ENCODE results near the gene MED13L. TPM values are rescaled to one million over a fixed set of nuclear protein-coding genes. Genes with fewer than 3 reads are reported as not detected.

MED13L gene
- total RNA-seq, 1 experiment from 2014 or later, result 80.5 TPM

DNA sequence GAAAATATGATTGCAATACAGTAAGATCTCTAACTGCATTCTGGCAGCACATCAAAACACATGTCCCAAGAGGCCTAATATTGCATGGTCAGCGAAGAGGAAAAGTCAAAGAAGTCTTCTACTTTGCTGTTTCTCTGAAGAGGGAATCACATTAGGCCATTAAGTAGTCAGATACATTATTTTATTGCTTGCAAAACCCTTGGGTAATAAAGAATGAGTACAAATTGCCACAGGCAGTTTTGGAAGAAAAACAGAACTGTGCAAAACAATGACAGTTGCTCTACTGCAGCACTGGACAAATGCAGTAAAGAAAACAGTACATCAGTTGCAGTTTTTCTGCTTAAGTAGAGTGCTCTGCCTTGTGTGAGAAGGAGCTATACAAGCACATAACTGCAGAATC lies 211.9 kb downstream of the MED13L start:
- DNase-seq (ENCODE audit: low spot score) (no peak), ATAC-seq (no peak)
- Mint-ChIP-seq H3K27ac (no peak overlapping the region), H3K4me3 (no peak overlapping the region), H3K36me3 (no peaks in the 10 kb centered on the region), H3K9me3 (no peaks in the 10 kb centered on the region), H3K4me1 (peaks cover 12% of the 10 kb centered on the region), H3K27me3 (ENCODE audit: low read depth) (no peaks in the 10 kb centered on the region; the same call in 1 of the 2 replicates)
- no peak for TF ChIP-seq SOX15 (CRISPR knock-in tag; IDR thresholded peaks at IDR 0.05)
- no peak for TF ChIP-seq JAZF1 (CRISPR knock-in tag; IDR thresholded peaks at IDR 0.05)
- TF ChIP-seq NR2C2 (CRISPR knock-in tag; IDR thresholded peaks at IDR 0.05), result no peak
- TF ChIP-seq STAT6 (CRISPR knock-in tag; conservative IDR thresholded peaks at IDR 0.05; ENCODE audit: low read depth), result no peak
- TF ChIP-seq, protein P1, sequence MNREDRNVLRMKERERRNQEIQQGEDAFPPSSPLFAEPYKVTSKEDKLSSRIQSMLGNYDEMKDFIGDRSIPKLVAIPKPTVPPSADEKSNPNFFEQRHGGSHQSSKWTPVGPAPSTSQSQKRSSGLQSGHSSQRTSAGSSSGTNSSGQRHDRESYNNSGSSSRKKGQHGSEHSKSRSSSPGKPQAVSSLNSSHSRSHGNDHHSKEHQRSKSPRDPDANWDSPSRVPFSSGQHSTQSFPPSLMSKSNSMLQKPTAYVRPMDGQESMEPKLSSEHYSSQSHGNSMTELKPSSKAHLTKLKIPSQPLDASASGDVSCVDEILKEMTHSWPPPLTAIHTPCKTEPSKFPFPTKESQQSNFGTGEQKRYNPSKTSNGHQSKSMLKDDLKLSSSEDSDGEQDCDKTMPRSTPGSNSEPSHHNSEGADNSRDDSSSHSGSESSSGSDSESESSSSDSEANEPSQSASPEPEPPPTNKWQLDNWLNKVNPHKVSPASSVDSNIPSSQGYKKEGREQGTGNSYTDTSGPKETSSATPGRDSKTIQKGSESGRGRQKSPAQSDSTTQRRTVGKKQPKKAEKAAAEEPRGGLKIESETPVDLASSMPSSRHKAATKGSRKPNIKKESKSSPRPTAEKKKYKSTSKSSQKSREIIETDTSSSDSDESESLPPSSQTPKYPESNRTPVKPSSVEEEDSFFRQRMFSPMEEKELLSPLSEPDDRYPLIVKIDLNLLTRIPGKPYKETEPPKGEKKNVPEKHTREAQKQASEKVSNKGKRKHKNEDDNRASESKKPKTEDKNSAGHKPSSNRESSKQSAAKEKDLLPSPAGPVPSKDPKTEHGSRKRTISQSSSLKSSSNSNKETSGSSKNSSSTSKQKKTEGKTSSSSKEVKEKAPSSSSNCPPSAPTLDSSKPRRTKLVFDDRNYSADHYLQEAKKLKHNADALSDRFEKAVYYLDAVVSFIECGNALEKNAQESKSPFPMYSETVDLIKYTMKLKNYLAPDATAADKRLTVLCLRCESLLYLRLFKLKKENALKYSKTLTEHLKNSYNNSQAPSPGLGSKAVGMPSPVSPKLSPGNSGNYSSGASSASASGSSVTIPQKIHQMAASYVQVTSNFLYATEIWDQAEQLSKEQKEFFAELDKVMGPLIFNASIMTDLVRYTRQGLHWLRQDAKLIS (CRISPR knock-in tag; IDR thresholded peaks at IDR 0.05; ENCODE audit: borderline replicate concordance), result no peak
- TF ChIP-seq, protein P2, sequence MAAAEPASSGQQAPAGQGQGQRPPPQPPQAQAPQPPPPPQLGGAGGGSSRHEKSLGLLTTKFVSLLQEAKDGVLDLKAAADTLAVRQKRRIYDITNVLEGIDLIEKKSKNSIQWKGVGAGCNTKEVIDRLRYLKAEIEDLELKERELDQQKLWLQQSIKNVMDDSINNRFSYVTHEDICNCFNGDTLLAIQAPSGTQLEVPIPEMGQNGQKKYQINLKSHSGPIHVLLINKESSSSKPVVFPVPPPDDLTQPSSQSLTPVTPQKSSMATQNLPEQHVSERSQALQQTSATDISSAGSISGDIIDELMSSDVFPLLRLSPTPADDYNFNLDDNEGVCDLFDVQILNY (CRISPR knock-in tag; IDR thresholded peaks at IDR 0.05), result no peak
- TF ChIP-seq RORB (CRISPR knock-in tag; IDR thresholded peaks at IDR 0.05), result no peak
- no peak for TF ChIP-seq ATF1 (CRISPR knock-in tag; IDR thresholded peaks at IDR 0.05)
- TF ChIP-seq SMAD3 (CRISPR knock-in tag; IDR thresholded peaks at IDR 0.05; ENCODE audit: borderline replicate concordance), result no peak
- no peak for TF ChIP-seq ZNF532 (CRISPR knock-in tag; IDR thresholded peaks at IDR 0.05; ENCODE audit: borderline replicate concordance)
- CTCF ChIA-PET, result no interaction called here
- POLR2A ChIA-PET, result no interaction called here

GRCh38 chr12:116064493-116064892 lies 213.0 kb downstream of the MED13L start:
- H3K27me3 Mint-ChIP-seq (ENCODE audit: low read depth), result no peaks in the 10 kb centered on the region; the same call in 1 of the 2 replicates
- peaks cover 7% of the 10 kb centered on the region for H3K4me1 Mint-ChIP-seq
- ATAC-seq (no peak), DNase-seq (ENCODE audit: low spot score) (no peak)
- no peak overlapping the region for H3K4me3 Mint-ChIP-seq
- H3K36me3 Mint-ChIP-seq, result no peaks in the 10 kb centered on the region
- no peaks in the 10 kb centered on the region for H3K9me3 Mint-ChIP-seq
- CTCF ChIA-PET, result interaction anchor here (0.9 to 1.1 kb wide), 2 partner anchors 49 to 81 kb away, joined by 3 read pairs; no protein-coding TSS in a partner anchor
- POLR2A ChIA-PET, result no interaction called here
- no peak overlapping the region for H3K27ac Mint-ChIP-seq
- TF ChIP-seq ZBTB21 (CRISPR knock-in tag; IDR thresholded peaks at IDR 0.05; ENCODE audit: borderline replicate concordance) (no peak), KAT7 (CRISPR knock-in tag; IDR thresholded peaks at IDR 0.05; ENCODE audit: borderline replicate concordance) (no peak), ATF1 (CRISPR knock-in tag; IDR thresholded peaks at IDR 0.05) (no peak), USF2 (CRISPR knock-in tag; IDR thresholded peaks at IDR 0.05) (no peak), RELA (CRISPR knock-in tag; IDR thresholded peaks at IDR 0.05; ENCODE audit: borderline replicate concordance) (no peak), ZNF671 (CRISPR knock-in tag; IDR thresholded peaks at IDR 0.05) (no peak), ZNF138 (CRISPR knock-in tag; conservative IDR thresholded peaks at IDR 0.05) (no peak), SP1 (CRISPR knock-in tag; conservative IDR thresholded peaks at IDR 0.05) (no peak), CTCF (IDR thresholded peaks at IDR 0.05) (no peak), EMX1 (CRISPR knock-in tag; IDR thresholded peaks at IDR 0.05) (no peak), JAZF1 (CRISPR knock-in tag; IDR thresholded peaks at IDR 0.05) (no peak), E2F4 (CRISPR knock-in tag; IDR thresholded peaks at IDR 0.05; ENCODE audit: borderline replicate concordance, low read depth) (no peak)

Measured in WTC11 (cell line).